Peyer's patch (tissue), 4 donors: Measurements from ENCODE around the gene SIAH1. TPM values are rescaled to one million over a fixed set of nuclear protein-coding genes. Genes with fewer than 3 reads are reported as not detected.
A peak's percentile ranks its signal among the peaks of the same experiment; 100 is the strongest.

ENCODE experiments used
- DNase-seq, 3 donors: peaks; one replicate each; pipeline ENCODE4 v3.0.0-alpha.2; 2017 to 2019
- H3K27ac ChIP-seq, 4 donors: fragments of 200-600 bp; sonication (generic); one replicate each; pipeline ENCODE4 v1.5.1; 2016 to 2019
- H3K27me3 ChIP-seq, 2 donors: fragments of 200-600 bp; sonication (generic); one replicate each; pipeline ENCODE4 v1.5.1; 2019
- H3K36me3 ChIP-seq, 3 donors: fragments of 200-600 bp; sonication (generic); one replicate each; pipeline ENCODE4 v1.5.1; 2016 to 2019
- H3K4me1 ChIP-seq, 4 donors: fragments of 200-600 bp; sonication (generic); one replicate each; pipeline ENCODE4 v1.5.1; 2016 to 2019
- H3K4me3 ChIP-seq, 4 donors: fragments of 200-600 bp; sonication (generic); 1 replicate in 3 of 4; 2 replicates in 1 of 4; pipeline ENCODE4 v1.5.1; 2016 to 2019; ENCODE audit warnings: mild to moderate bottlenecking in 1 of 4
- H3K9me3 ChIP-seq, 4 donors: fragments of 200-600 bp; sonication (generic); one replicate each; pipeline ENCODE4 v1.5.1; 2016 to 2019; ENCODE audit warnings: mild to moderate bottlenecking in 1 of 4
- CTCF ChIP-seq, 6 experiments: fragments of 450-650 bp in 4 of 6; fragments of 200-600 bp in 2 of 6; sonication (generic) in 1 of 6; IDR thresholded peaks; one replicate each; pipeline ENCODE4 v1.5.1; 2017 to 2019; ENCODE audit warnings: antibody characterized with exemption in 6 of 6, mild to moderate bottlenecking in 3 of 6, moderate library complexity in 1 of 6
- POLR2A ChIP-seq, 2 donors: fragments of 450-650 bp; IDR thresholded peaks; one replicate each; pipeline ENCODE4 v1.5.1; 2017; ENCODE audit warnings: antibody characterized with exemption in 2 of 2, mild to moderate bottlenecking in 2 of 2, moderate library complexity in 2 of 2
- total RNA-seq, 4 donors: library from RNA; depleted of rRNA; stranded (reverse); fragments of >200 nt; gene quantifications; one replicate each; pipeline ENCODE4 v1.1.0, GENCODE V29; 2016

The SIAH1 gene
- total RNA-seq, 4 donors from 2014 or later = 27.7 to 35.3 (median 31.4) TPM

GRCh38 chr16:48353565-48354163, 31.5 kb downstream of the SIAH1 start:
- Histone ChIP-seq H3K4me1 (no peaks in the 10 kb centered on the region), H3K36me3 (peaks cover 0 to 54% (median 0%) of the 10 kb centered on the region in 3 donors), H3K4me3 (no peak overlapping the region), H3K27me3 (no peaks in the 10 kb centered on the region), H3K9me3 (no peaks in the 10 kb centered on the region), H3K27ac (no peak overlapping the region)
- TF ChIP-seq CTCF (IDR thresholded peaks at IDR 0.05) (peak; percentile 70 to 98 (median 92)), POLR2A (IDR thresholded peaks at IDR 0.05) (no peak)
- DNase-seq = peak in 2 of 3 donors; percentile 62 to 85

GRCh38 chr16:48352648-48353390, 32.4 kb downstream of the SIAH1 start:
- Histone ChIP-seq H3K27me3 (no peaks in the 10 kb centered on the region), H3K36me3 (peaks cover 0 to 62% (median 0%) of the 10 kb centered on the region in 3 donors)

GRCh38 chr16:48350736-48351135, 34.5 kb downstream of the SIAH1 start:
- peaks cover 0 to 70% (median 0%) of the 10 kb centered on the region in 3 donors for H3K36me3 ChIP-seq

More at GRCh38 chr16:48352648-48353390, 32.4 kb downstream of the SIAH1 start:
- no peak overlapping the region for H3K27ac ChIP-seq
- no peaks in the 10 kb centered on the region for H3K4me1 ChIP-seq
- TF ChIP-seq CTCF (IDR thresholded peaks at IDR 0.05) = no peak
- TF ChIP-seq POLR2A (IDR thresholded peaks at IDR 0.05) = no peak
- no peak overlapping the region for H3K4me3 ChIP-seq
- DNase-seq = no peak
- no peaks in the 10 kb centered on the region for H3K9me3 ChIP-seq

GRCh38 chr16:48347980-48348379, 37.2 kb downstream of the SIAH1 start:
- Histone ChIP-seq H3K27ac (no peak overlapping the region), H3K4me1 (no peaks in the 10 kb centered on the region), H3K9me3 (no peaks in the 10 kb centered on the region), H3K4me3 (no peak overlapping the region), H3K36me3 (peaks cover 0 to 60% (median 0%) of the 10 kb centered on the region in 3 donors), H3K27me3 (no peaks in the 10 kb centered on the region)
- no peak for TF ChIP-seq POLR2A (IDR thresholded peaks at IDR 0.05)
- no peak for TF ChIP-seq CTCF (IDR thresholded peaks at IDR 0.05)
- DNase-seq = no peak

More at GRCh38 chr16:48350736-48351135, 34.5 kb downstream of the SIAH1 start:
- H3K4me3 ChIP-seq = no peak overlapping the region
- TF ChIP-seq POLR2A (IDR thresholded peaks at IDR 0.05) (no peak), CTCF (IDR thresholded peaks at IDR 0.05) (no peak)
- H3K9me3 ChIP-seq = no peaks in the 10 kb centered on the region
- no peaks in the 10 kb centered on the region for H3K27me3 ChIP-seq
- no peak overlapping the region for H3K27ac ChIP-seq
- no peak for DNase-seq
- H3K4me1 ChIP-seq = no peaks in the 10 kb centered on the region

GRCh38 chr16:48347191-48347865, 37.9 kb downstream of the SIAH1 start:
- Histone ChIP-seq H3K36me3 (peaks cover 0 to 59% (median 0%) of the 10 kb centered on the region in 3 donors), H3K27me3 (no peaks in the 10 kb centered on the region), H3K4me3 (no peak overlapping the region), H3K4me1 (no peaks in the 10 kb centered on the region), H3K27ac (no peak overlapping the region), H3K9me3 (no peaks in the 10 kb centered on the region)
- TF ChIP-seq POLR2A (IDR thresholded peaks at IDR 0.05) (no peak), CTCF (IDR thresholded peaks at IDR 0.05) (no peak)
- no peak for DNase-seq
